ENCODE data around the gene COMMD1. TPM values are rescaled to one million over a fixed set of nuclear protein-coding genes. Genes with fewer than 3 reads are reported as not detected.
"Not testable (repeated sequence)": the region's sequence is repeated elsewhere in the genome, so short reads cannot be mapped to it uniquely, and the experiment has no call there.

The COMMD1 gene
- total RNA-seq, 4 donors from 2014 or later = 8.5 to 80.7 (median 48.2) TPM

DNA sequence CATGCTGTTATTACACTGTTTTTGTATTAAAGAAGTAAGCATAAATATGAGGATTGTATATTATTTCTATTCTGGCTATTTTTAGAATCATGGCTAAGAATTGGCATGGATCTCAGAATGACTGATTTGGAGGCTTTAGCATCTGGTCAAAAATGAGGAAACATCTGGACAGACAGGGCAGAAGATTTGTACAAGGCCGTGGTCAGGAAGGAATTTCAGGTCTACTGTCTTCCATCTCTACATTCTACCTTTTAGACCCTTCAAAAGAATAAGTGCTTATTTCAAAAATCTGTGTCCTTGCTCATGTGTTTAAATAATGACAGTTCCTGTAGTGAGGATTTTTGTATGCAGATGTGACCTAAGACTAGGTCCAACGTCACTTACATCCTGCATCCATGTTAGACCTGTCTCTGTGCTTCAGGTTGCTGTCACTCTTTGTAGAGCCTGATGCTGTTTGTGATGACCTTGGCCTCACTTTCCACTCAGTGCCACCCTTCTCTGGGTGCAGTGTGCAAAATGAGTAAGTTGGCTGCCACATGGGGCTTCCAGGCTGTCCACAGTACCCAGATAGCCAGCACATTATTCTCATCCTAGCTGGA lies 235.8 kb downstream of the COMMD1 start:
- intact Hi-C loops (cut with DNase I; ENCODE audit: low total_unique reads) = no loop called here

DNA sequence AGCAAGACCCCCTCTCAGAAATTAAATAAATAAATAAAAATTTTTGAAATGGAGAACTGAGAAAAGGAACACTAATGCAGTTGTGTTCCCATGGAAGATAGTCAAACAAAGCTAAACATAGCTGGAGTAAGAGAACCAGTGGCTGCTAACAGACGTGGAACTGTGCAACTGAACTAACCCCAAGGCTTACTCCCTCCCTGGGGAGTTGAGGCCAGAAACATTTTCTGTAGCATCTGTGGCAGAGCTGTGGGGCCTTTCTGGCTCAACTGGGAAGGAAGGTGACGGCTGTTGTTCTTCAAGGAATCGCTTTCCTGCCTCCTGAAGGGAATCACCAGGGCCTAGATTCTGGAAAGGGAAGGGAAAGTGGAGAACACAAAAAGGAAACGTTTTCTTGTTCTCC lies 236.6 kb downstream of the COMMD1 start:
- Histone ChIP-seq H3K4me3 (no peak overlapping the region), H3K9me3 (no peaks in the 10 kb centered on the region), H3K4me1 (no peaks in the 10 kb centered on the region), H3K27me3 (no peaks in the 10 kb centered on the region), H3K36me3 (no peaks in the 10 kb centered on the region), H3K27ac (no peak overlapping the region)
- DNase-seq = no peak
- intact Hi-C loops (cut with DNase I; ENCODE audit: low total_unique reads) = no loop called here
- TF ChIP-seq, protein P1, sequence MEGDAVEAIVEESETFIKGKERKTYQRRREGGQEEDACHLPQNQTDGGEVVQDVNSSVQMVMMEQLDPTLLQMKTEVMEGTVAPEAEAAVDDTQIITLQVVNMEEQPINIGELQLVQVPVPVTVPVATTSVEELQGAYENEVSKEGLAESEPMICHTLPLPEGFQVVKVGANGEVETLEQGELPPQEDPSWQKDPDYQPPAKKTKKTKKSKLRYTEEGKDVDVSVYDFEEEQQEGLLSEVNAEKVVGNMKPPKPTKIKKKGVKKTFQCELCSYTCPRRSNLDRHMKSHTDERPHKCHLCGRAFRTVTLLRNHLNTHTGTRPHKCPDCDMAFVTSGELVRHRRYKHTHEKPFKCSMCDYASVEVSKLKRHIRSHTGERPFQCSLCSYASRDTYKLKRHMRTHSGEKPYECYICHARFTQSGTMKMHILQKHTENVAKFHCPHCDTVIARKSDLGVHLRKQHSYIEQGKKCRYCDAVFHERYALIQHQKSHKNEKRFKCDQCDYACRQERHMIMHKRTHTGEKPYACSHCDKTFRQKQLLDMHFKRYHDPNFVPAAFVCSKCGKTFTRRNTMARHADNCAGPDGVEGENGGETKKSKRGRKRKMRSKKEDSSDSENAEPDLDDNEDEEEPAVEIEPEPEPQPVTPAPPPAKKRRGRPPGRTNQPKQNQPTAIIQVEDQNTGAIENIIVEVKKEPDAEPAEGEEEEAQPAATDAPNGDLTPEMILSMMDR (IDR thresholded peaks at IDR 0.05) = no peak
- TF ChIP-seq POLR2A (IDR thresholded peaks at IDR 0.05) = no peak

More for the DNA sequence above, 235.8 kb downstream of the COMMD1 start:
- Histone ChIP-seq H3K4me1 (no peaks in the 10 kb centered on the region), H3K36me3 (no peaks in the 10 kb centered on the region), H3K4me3 (no peak overlapping the region), H3K9me3 (no peaks in the 10 kb centered on the region), H3K27me3 (no peaks in the 10 kb centered on the region), H3K27ac (no peak overlapping the region)
- no peak for TF ChIP-seq POLR2A (IDR thresholded peaks at IDR 0.05)
- TF ChIP-seq, protein P1 (IDR thresholded peaks at IDR 0.05) = no peak
- DNase-seq = no peak

DNA sequence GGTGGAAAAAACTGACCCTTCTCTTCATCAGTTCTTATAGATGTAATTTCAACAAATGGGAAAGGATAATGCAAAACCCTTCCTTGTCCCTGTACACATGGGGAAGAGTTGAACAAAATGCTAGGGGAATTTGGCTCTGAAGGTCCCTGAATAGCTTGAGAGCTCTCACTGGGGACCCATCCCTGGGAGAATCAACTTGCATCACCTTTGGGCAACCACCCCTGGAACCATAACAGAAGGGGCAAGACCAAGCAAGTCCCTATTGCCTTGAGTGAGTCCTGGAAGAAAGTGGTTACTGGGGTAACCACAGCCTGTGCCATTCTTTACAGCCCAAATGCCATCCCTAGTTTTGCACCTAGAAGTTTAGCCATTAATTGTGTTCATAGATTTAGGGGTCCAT lies 238.2 kb downstream of the COMMD1 start:
- Histone ChIP-seq H3K9me3 (no peaks in the 10 kb centered on the region), H3K27me3 (no peaks in the 10 kb centered on the region), H3K4me1 (no peaks in the 10 kb centered on the region), H3K4me3 (no peak overlapping the region), H3K27ac (no peak overlapping the region), H3K36me3 (no peaks in the 10 kb centered on the region)
- TF ChIP-seq, protein P1 (IDR thresholded peaks at IDR 0.05) = no peak
- intact Hi-C loops (cut with DNase I; ENCODE audit: low total_unique reads) = no loop called here
- DNase-seq = no peak

DNA sequence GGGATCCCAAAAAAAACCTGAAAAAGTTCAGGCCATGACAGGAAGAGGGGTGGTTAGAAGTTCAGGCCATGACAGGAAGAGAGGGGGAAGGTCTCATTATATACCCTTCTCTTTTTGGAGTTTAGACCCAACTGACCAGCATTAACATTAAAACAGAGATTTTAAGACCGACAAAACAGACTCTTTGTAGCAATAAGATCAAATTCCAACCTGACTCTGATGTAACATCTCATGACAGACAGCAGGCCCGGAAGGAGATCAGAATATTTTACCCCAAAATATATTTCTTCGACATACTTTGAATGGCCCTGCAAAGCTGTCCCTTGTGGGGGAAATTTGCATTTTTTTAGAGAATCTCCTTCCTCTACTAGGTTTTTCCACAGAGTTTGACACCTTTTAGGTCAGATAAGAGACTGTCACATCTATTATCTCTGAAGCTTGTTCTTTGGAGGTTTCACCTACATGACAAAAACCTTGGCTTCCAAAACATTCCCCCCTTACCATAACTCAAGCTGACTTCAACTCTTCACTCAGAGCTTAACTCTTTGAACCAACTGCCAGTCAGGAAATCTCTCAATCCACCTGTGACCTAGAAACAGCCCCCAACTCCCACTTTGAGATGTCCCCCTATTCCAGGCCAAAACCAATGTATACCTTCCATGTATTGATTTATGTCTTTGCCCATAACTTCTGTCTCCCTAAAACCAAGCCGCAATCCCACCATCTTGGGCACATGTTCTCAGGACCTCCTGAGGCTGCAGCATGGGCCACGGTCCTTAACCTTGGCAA lies 239.4 kb downstream of the COMMD1 start:
- Histone ChIP-seq H3K9me3 (no peaks in the 10 kb centered on the region), H3K27me3 (no peaks in the 10 kb centered on the region), H3K4me1 (no peaks in the 10 kb centered on the region), H3K27ac (no peak overlapping the region), H3K4me3 (no peak overlapping the region), H3K36me3 (no peaks in the 10 kb centered on the region)
- no peak for DNase-seq
- no peak for TF ChIP-seq POLR2A (IDR thresholded peaks at IDR 0.05)
- TF ChIP-seq, protein P1 (IDR thresholded peaks at IDR 0.05) = no peak
- intact Hi-C loops (cut with DNase I; ENCODE audit: low total_unique reads) = no loop called here

DNA sequence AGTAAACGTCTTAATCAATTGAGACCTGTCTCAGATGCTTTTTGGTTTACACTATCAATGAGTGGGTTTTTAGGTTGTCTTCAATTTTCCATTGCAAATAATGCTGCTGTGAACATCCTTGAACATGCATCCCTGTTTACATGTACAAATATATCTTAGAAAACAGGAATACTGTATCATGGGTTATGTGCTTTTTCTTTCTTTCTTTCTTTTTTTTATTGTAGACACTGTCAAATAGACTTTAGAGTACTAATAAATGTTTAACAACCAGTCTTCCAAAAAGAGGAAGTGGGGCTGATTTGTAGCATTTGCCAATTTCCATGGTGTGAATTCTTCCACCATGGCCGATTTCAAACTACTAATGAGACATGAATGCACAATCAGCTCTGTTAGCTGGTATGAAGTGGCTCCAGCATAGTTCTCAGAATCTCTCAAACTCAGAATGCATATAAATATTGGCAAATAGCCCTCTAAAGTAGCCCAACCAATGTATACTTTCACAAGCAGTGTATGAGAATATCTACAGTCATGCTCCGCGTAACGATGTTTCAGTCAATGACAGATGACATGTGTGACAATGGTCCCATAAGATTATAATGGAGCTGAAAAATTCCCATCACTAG lies 240.1 kb downstream of the COMMD1 start:
- Histone ChIP-seq H3K4me1 (no peaks in the 10 kb centered on the region), H3K4me3 (no peak overlapping the region), H3K9me3 (no peaks in the 10 kb centered on the region), H3K27me3 (no peaks in the 10 kb centered on the region), H3K27ac (no peak overlapping the region), H3K36me3 (no peaks in the 10 kb centered on the region)
- intact Hi-C loops (cut with DNase I; ENCODE audit: low total_unique reads) = no loop called here
- TF ChIP-seq POLR2A (IDR thresholded peaks at IDR 0.05) = no peak
- no peak for DNase-seq

DNA sequence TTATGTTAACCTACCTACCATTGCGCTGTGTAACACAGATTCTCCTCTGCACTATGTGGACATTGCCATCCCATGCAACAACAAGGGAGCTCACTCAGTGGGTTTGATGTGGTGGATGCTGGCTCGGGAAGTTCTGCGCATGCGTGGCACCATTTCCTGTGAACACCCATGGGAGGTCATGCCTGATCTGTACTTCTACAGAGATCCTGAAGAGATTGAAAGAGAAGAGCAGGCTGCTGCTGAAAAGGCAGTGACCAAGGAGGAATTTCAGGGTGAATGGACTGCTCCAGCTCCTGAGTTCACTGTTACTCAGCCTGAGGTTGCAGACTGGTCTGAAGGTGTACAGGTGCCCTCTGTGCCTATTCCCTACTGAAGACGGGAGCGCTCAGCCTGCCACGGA lies 241.3 kb downstream of the COMMD1 start:
- H3K27me3 ChIP-seq; DNase-seq; H3K9me3 ChIP-seq; H3K27ac ChIP-seq; H3K4me1 ChIP-seq; H3K4me3 ChIP-seq; intact Hi-C loops (cut with DNase I; ENCODE audit: low total_unique reads); H3K36me3 ChIP-seq: not testable (repeated sequence)

All from uterus (tissue), 4 donors.